Glutamatergic neuron (in vitro differentiated cells): ENCODE measurements around the gene ZFP1. TPM values are rescaled to one million over a fixed set of nuclear protein-coding genes. Genes with fewer than 3 reads are reported as not detected.

Experiments used
- DNase-seq: peaks from one replicate; pipeline ENCODE4 v3.0.0; 2022
- H3K27ac Mint-ChIP-seq: one replicate; pipeline ENCODE4 v1.8.0; 2020; ENCODE audit warnings: mild to moderate bottlenecking, mixed read lengths, inconsistent platforms; ENCODE audit not compliant: unreplicated experiment
- H3K27me3 Mint-ChIP-seq: one replicate; pipeline ENCODE4 v1.8.0; 2020; ENCODE audit warnings: mild to moderate bottlenecking, moderate library complexity, mixed read lengths, inconsistent platforms; ENCODE audit not compliant: unreplicated experiment
- H3K36me3 Mint-ChIP-seq: one replicate; pipeline ENCODE4 v1.8.0; 2020; ENCODE audit warnings: mild to moderate bottlenecking, mixed read lengths, inconsistent platforms; ENCODE audit not compliant: unreplicated experiment
- H3K4me1 Mint-ChIP-seq: one replicate; pipeline ENCODE4 v1.8.0; 2020; ENCODE audit warnings: mild to moderate bottlenecking, low read depth, mixed read lengths, inconsistent platforms; ENCODE audit not compliant: unreplicated experiment
- H3K4me3 Mint-ChIP-seq: one replicate; pipeline ENCODE4 v1.8.0; 2020; ENCODE audit warnings: mild to moderate bottlenecking, mixed read lengths, inconsistent platforms; ENCODE audit not compliant: unreplicated experiment
- H3K9me3 Mint-ChIP-seq: one replicate; pipeline ENCODE4 v1.8.0; 2020; ENCODE audit warnings: mild to moderate bottlenecking, moderate library complexity, mixed read lengths, inconsistent platforms; ENCODE audit not compliant: unreplicated experiment
- total RNA-seq: library from RNA; stranded (reverse); fragmentation: NEBNext Ultra II Directional; extraction: Animal tissue kit (Norgen Biotek cat#: 25700); gene quantifications from one replicate; pipeline ENCODE4 v1.2.1, GENCODE V29; 2021; ENCODE audit not compliant: unreplicated experiment
- TF ChIP-seq, protein P1 (sequence below): fragments of 200-600 bp; sonication (generic); IDR thresholded peaks from one replicate; pipeline ENCODE4 v1.5.0; 2021; ENCODE audit not compliant: partially characterized antibody, unreplicated experiment

Gene ZFP1
- total RNA-seq, 1 donor from 2014 or later, result 16.1 TPM

DNA sequence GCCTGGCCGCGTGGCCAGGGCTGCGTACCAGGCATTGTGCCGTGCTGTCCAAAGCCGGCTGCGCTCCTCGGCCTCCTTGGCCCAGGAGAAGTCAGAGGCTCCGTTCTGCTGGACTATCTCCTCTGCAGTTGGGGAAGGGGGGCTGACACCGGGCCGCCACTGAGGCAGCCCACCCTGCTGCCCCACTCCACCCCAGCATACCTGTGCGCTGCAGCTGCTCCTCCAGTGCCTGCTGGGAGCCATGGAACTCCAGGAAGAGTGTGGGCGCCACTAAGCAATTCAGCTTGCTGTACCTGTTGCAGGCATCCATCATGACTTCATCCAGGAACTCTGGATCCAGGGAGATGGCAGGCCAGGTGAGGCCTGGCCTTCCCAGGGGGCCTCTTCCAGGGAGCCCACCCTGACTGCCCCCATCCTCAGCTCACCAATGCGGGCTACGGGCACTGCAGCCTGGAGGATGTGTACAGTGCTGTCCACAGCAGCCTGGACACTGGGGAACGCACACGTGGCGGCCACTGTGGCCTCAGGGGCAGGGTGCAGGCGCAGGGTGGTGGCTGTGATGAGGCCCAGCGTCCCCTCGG, 34.7 kb upstream of the ZFP1 start:
- Mint-ChIP-seq H3K27me3 (peaks cover 10% of the 10 kb centered on the region), H3K27ac (no peak overlapping the region), H3K4me3 (no peak overlapping the region), H3K4me1 (peaks cover 14% of the 10 kb centered on the region), H3K9me3 (peaks cover 11% of the 10 kb centered on the region), H3K36me3 (no peaks in the 10 kb centered on the region)
- TF ChIP-seq, protein P1, sequence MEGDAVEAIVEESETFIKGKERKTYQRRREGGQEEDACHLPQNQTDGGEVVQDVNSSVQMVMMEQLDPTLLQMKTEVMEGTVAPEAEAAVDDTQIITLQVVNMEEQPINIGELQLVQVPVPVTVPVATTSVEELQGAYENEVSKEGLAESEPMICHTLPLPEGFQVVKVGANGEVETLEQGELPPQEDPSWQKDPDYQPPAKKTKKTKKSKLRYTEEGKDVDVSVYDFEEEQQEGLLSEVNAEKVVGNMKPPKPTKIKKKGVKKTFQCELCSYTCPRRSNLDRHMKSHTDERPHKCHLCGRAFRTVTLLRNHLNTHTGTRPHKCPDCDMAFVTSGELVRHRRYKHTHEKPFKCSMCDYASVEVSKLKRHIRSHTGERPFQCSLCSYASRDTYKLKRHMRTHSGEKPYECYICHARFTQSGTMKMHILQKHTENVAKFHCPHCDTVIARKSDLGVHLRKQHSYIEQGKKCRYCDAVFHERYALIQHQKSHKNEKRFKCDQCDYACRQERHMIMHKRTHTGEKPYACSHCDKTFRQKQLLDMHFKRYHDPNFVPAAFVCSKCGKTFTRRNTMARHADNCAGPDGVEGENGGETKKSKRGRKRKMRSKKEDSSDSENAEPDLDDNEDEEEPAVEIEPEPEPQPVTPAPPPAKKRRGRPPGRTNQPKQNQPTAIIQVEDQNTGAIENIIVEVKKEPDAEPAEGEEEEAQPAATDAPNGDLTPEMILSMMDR, result no peak
- no peak for DNase-seq

DNA sequence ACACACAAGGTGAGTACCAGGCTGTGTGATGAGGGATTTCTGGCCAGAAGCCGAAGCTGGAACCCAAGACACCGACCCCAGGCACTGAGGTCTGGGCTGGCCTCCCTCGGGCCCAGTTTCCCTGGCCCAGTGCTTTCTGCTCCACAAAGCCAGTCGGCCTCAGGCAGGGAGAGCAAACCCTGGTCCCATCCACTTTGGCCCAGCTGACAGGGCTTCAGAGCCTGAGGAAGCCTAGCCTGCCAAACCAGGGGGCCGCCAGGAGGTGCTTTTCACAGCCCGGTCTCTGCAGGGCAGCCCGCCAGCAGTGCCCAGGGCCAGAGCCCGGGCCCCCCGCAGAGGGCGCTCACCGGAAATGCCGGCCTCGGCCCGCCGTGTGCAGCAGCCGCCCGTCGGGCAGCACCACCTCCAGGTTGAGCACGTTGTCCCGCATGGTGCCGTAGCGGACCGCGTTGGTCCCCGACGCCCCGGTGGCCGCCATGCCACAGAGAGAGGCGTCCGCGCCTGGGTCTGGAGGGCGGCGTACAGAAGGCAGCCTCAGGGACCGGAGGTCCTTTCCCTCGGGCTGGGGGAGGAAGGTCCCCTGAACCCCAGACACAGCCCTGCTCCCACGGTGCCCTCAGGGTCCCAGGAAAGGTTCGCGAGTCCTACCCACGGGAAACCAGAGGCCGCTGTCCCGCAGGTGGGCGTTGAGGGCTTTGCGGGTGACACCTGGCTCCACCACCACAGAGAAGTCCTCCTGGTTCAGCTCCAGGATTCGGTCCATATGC, 34.0 kb upstream of the ZFP1 start:
- no peak overlapping the region for H3K27ac Mint-ChIP-seq
- peaks cover 11% of the 10 kb centered on the region for H3K9me3 Mint-ChIP-seq
- no peak overlapping the region for H3K4me3 Mint-ChIP-seq
- H3K27me3 Mint-ChIP-seq, result peaks cover 10% of the 10 kb centered on the region
- TF ChIP-seq, protein P1, result no peak
- peaks cover 14% of the 10 kb centered on the region for H3K4me1 Mint-ChIP-seq
- DNase-seq, result no peak
- H3K36me3 Mint-ChIP-seq, result no peaks in the 10 kb centered on the region

DNA sequence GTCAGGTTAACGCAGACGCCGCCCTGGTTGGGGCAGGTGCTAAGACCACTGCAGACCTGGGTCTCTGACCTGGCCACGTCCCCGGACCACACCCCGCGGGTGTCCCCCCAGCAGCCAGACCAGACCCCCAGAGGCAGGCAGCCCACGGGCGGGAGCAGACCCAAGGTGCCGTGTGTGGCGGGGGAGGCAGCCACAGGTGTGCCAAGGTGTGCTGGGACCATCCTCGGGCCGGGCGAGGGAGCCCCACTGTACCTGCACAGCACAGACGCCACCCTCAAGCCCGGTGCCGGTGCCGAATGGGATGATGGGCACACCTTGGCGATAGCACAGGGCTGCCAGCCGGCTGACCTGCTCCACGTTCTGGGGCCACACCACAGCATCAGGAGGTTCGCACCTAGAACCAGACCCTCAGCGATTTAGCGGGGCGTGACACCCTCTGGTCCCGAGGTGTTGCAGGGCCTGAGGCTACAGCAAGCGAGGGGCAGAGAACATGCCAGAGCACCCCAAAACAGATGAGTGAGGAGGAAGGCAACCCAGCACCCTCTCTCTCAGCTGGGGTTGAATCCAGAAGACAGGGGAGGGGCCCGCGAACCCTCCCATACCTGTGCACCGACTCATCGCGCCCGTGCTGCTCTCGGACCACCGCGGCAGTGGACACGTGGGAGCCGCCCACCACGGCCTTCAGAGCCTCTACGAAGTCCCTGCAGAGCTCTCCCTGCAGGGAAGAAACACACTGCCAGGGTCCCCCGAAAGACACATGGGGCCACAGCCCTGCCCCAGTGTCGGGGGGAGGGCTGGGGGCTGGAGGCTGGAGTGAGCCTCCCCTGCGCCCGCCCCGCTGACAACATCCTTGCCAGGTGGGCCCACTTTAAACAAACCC, 33.1 kb upstream of the ZFP1 start:
- Mint-ChIP-seq H3K4me1 (peaks cover 11% of the 10 kb centered on the region), H3K27me3 (peaks cover 9% of the 10 kb centered on the region), H3K9me3 (peaks cover 13% of the 10 kb centered on the region), H3K4me3 (no peak overlapping the region), H3K36me3 (no peaks in the 10 kb centered on the region), H3K27ac (no peak overlapping the region)
- TF ChIP-seq, protein P1, result no peak
- no peak for DNase-seq

DNA sequence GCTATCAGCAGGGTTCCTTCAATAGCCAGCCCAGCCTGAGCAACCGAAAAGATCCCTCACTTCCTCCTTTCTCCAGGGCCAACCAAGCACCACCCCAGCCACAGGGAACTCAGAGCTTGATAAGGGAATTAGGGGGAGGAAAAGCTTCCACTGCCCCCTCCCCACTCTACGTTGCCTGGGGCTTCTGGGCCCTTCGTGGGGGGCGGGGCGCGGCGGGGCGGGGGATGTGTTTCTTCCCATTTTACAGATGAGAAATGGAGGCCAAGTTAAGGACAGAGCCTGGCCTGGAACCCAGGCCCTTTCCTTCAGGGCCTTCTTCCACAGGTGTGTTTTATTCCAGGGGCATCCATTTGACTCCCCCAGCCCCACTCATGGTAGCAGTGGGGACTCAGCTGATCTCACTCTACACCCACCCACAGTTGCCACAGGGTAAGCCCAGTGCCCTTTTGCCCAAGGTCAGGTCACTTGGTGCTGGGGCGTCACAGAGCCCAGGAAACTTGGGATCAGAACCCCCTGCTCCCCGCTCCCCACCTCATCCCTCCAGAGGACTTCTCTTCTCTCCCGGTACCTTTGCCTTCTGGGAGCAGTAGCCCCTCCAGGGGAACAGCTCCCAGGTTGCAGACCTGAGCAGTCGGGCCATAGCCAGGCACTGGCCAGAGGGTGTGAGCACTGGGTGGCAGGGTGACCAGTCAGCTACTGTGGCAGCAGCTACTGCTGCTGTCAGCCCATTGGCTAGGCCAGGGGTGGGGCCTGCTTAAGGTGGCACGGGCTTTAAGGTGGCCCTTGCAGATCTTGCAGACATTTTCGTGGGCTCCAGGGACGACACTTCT, 32.0 kb upstream of the ZFP1 start, which contains the start of gene LDHD:
Gene LDHD, minus strand, starts transcription at position 700 of the 830 bp plus-strand sequence. Its CDS starts 60 bp downstream, at position 640.
- peaks cover 3% of the 10 kb centered on the region for H3K4me1 Mint-ChIP-seq
- peaks cover 5% of the 10 kb centered on the region for H3K27me3 Mint-ChIP-seq
- no peaks in the 10 kb centered on the region for H3K36me3 Mint-ChIP-seq
- H3K27ac Mint-ChIP-seq, result no peak within 1 kb of the TSS
- H3K4me3 Mint-ChIP-seq, result no peak within 1 kb of the TSS
- TF ChIP-seq, protein P1, result no peak
- no peak for DNase-seq
- peaks cover 6% of the 10 kb centered on the region for H3K9me3 Mint-ChIP-seq
